Astrocyte (in vitro differentiated cells and primary cell): ENCODE results near the gene STAT3.

Experiments used
- EZH2 ChIP-seq: IDR thresholded peaks from 2 replicates; pipeline ENCODE4 v1.6.1; 2012; ENCODE audit warnings: mild to moderate bottlenecking, low read length, inconsistent platforms; ENCODE audit not compliant: insufficient read depth
- TF ChIP-seq, protein P1 (sequence below): IDR thresholded peaks from 2 replicates; pipeline ENCODE4 v1.5.1; 2011; ENCODE audit warnings: low read depth, mild to moderate bottlenecking, inconsistent platforms, low read length, moderate library complexity; ENCODE audit not compliant: insufficient read depth

- TF ChIP-seq, protein P1, sequence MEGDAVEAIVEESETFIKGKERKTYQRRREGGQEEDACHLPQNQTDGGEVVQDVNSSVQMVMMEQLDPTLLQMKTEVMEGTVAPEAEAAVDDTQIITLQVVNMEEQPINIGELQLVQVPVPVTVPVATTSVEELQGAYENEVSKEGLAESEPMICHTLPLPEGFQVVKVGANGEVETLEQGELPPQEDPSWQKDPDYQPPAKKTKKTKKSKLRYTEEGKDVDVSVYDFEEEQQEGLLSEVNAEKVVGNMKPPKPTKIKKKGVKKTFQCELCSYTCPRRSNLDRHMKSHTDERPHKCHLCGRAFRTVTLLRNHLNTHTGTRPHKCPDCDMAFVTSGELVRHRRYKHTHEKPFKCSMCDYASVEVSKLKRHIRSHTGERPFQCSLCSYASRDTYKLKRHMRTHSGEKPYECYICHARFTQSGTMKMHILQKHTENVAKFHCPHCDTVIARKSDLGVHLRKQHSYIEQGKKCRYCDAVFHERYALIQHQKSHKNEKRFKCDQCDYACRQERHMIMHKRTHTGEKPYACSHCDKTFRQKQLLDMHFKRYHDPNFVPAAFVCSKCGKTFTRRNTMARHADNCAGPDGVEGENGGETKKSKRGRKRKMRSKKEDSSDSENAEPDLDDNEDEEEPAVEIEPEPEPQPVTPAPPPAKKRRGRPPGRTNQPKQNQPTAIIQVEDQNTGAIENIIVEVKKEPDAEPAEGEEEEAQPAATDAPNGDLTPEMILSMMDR, result no peak
- TF ChIP-seq EZH2, result no peak
These were observed 71.5 kb downstream of the STAT3 start for GRCh38 chr17:42316755-42317154.
